HepG2 (cell line): ENCODE data around the gene DAAM1. TPM values are rescaled to one million over a fixed set of nuclear protein-coding genes. Genes with fewer than 3 reads are reported as not detected.
A peak's percentile ranks its signal among the peaks of the same experiment; 100 is the strongest.

ENCODE experiments used
- ATAC-seq: fragments of 200-7000 bp; cut with Tn5 transposase; 3 replicates; pipeline ENCODE4 v1.9.1; 2020; ENCODE audit warnings: mild to moderate bottlenecking, moderate library complexity
- BruUV-seq: library from RNA; stranded (reverse); fragments of 400-500 nt; replicated peaks from 2 replicates; lab custom pipeline; 2021; lab: Mats Ljungman, UMichigan
- CTCF ChIA-PET: fragments of 300-600 bp; formaldehyde crosslinking; extraction: SDS; loops from one replicate; lab custom pipeline; 2021; ENCODE audit warnings: low total read pairs, inconsistent platforms, low intra/inter-chr PET ratio; lab: Yijun Ruan, JAX
- POLR2A ChIA-PET: fragments of 350-600 bp; sonication (Branson Sonifier 250); formaldehyde crosslinking; loops from one replicate; lab custom pipeline; 2020; ENCODE audit warnings: antibody characterized with exemption, inconsistent platforms; lab: Yijun Ruan, JAX
- DNase-seq: peaks from one replicate; pipeline ENCODE4 v3.0.0-alpha.2; 2015; ENCODE audit warnings: low spot score
- FAIRE-seq: peaks from 3 replicates; lab custom pipeline; 2011; peaks lifted over from hg19 to GRCh38; lab: Jason Lieb, UNC
- H2AFZ ChIP-seq: one replicate; pipeline ENCODE4 v1.6.1; 2011; ENCODE audit warnings: low read length, inconsistent platforms
- H3K27ac ChIP-seq: fragments of 300-600 bp; 3 replicates; pipeline ENCODE4 v1.8.0; 2011; ENCODE audit warnings: mixed run types, mild to moderate bottlenecking, mixed read lengths, low read length, inconsistent platforms; ENCODE audit not compliant: insufficient read depth; ENCODE audit errors: extremely low read length
- H3K27me3 ChIP-seq, 2 experiments: fragments of 200-600 bp in 1 of 2; 2 replicates in 1 of 2; 3 replicates in 1 of 2; pipeline versions ENCODE4 v1.6.0 to v1.8.0; 2011; ENCODE audit warnings: low read length in 2 of 2, mild to moderate bottlenecking in 2 of 2, moderate library complexity in 2 of 2, inconsistent platforms in 1 of 2; ENCODE audit not compliant: insufficient read depth in 2 of 2, control insufficient read depth in 1 of 2
- H3K36me3 ChIP-seq, 2 experiments: fragments of 200-600 bp in 1 of 2; replicated peaks in 1 of 2; 2 replicates in 1 of 2; 3 replicates in 1 of 2; pipeline versions ENCODE4 v1.5.1 to v1.8.0; 2011; ENCODE audit warnings: low read length in 2 of 2, inconsistent platforms in 1 of 2; ENCODE audit not compliant: insufficient read depth in 2 of 2, control insufficient read depth in 1 of 2
- H3K4me1 ChIP-seq: 2 replicates; pipeline ENCODE4 v1.5.1; 2012; ENCODE audit warnings: low read length, inconsistent platforms; ENCODE audit not compliant: insufficient read depth
- H3K4me2 ChIP-seq: 2 replicates; pipeline ENCODE4 v1.6.0; 2011; ENCODE audit warnings: low read depth, low read length, inconsistent platforms
- H3K4me3 ChIP-seq, 3 experiments: fragments of 200-600 bp in 1 of 3; sonication (generic), shearing (Covaris generic) in 1 of 3; replicated peaks in 1 of 3; 2 replicates each; pipeline ENCODE4 v1.5.1; 2011 to 2016; ENCODE audit warnings: low read length in 3 of 3, inconsistent platforms in 2 of 3, low read depth in 2 of 3, mild to moderate bottlenecking in 2 of 3, control low read depth in 1 of 3, mixed read lengths in 1 of 3; ENCODE audit not compliant: insufficient read depth in 1 of 3
- H3K79me2 ChIP-seq: one replicate; pipeline ENCODE4 v1.6.1; 2011; ENCODE audit warnings: low read length, inconsistent platforms; ENCODE audit not compliant: insufficient read depth
- H3K9ac ChIP-seq: 2 replicates; pipeline ENCODE4 v1.6.0; 2011; ENCODE audit warnings: mild to moderate bottlenecking, low read depth, low read length, inconsistent platforms; ENCODE audit not compliant: insufficient read depth
- H3K9me3 ChIP-seq: 2 replicates; pipeline ENCODE4 v1.5.1; 2012; ENCODE audit warnings: mild to moderate bottlenecking, low read length
- H4K20me1 ChIP-seq: 2 replicates; pipeline ENCODE4 v1.6.0; 2011; ENCODE audit warnings: inconsistent platforms, mild to moderate bottlenecking, low read length, moderate library complexity; ENCODE audit not compliant: insufficient read depth
- ARID5B ChIP-seq: IDR thresholded peaks from 2 replicates; pipeline ENCODE4 v1.4.0; 2020; ENCODE audit warnings: mild to moderate bottlenecking, missing genetic modification reagents
- FOSL2 ChIP-seq: sonication (generic); formaldehyde crosslinking; IDR thresholded peaks from 2 replicates; pipeline ENCODE4 v1.4.0; 2020; ENCODE audit warnings: missing genetic modification reagents
- HOMEZ ChIP-seq: IDR thresholded peaks from 2 replicates; pipeline ENCODE4 v1.6.1; 2016; ENCODE audit warnings: low read depth
- RARA ChIP-seq: IDR thresholded peaks from 2 replicates; pipeline ENCODE4 v1.6.1; 2016; ENCODE audit warnings: missing genetic modification reagents, missing compliant biosample characterization
- RXRB ChIP-seq: IDR thresholded peaks from 2 replicates; pipeline ENCODE4 v1.6.1; 2016; ENCODE audit warnings: borderline replicate concordance, missing genetic modification reagents, missing compliant biosample characterization
- ZNF572 ChIP-seq: sonication (generic); formaldehyde crosslinking; IDR thresholded peaks from 2 replicates; pipeline ENCODE4 v1.5.1; 2020; ENCODE audit warnings: mild to moderate bottlenecking, missing genetic modification reagents
- ZNF644 ChIP-seq: IDR thresholded peaks from 2 replicates; pipeline ENCODE4 v1.6.1; 2016; ENCODE audit warnings: low read depth
- ZNF7 ChIP-seq: IDR thresholded peaks from 2 replicates; pipeline ENCODE4 v1.6.1; 2016; ENCODE audit warnings: missing biosample characterization, missing genetic modification reagents
- ZNF724P ChIP-seq: sonication (generic); formaldehyde crosslinking; IDR thresholded peaks from 2 replicates; pipeline ENCODE4 v1.8.0; 2022; ENCODE audit warnings: missing genetic modification reagents, borderline replicate concordance
- WGBS: methylation state at CpG from one replicate; pipeline ENCODE4 v1.1.6; 2017; ENCODE audit warnings: low lambda C conversion rate; 5-methylcytosine and 5-hydroxymethylcytosine counted together
- in situ Hi-C: cut with HindIII; loops from 2 replicates; pipeline ENCODE4 v1.10.0; 2017; ENCODE audit warnings: low pct_unique_long_range_greater_than_20kb; ENCODE audit not compliant: extremely low pct_ligation_motif_present
- intact Hi-C: fragments of 100-400 bp; cut with micrococcal nuclease; formaldehyde crosslinking; loops from one replicate; pipeline ENCODE4 v1.10.0; 2022; ENCODE audit not compliant: unreplicated experiment
- polyA plus RNA-seq, 8 experiments: library from polyadenylated mRNA; depleted of rRNA in 3 of 8; stranded (reverse) in 7 of 8; unstranded in 1 of 8; fragments of >200 nt; fragmentation: Illumina TruSeq in 4 of 8; extraction: Trizol in 4 of 8; gene quantifications; 2 replicates each; pipeline versions ENCODE4 v1.2.1 to v1.2.3, GENCODE V29; 2011 to 2016; ENCODE audit warnings: low read depth in 4 of 8, missing spikeins in 1 of 8, mixed read lengths in 1 of 8; ENCODE audit not compliant: insufficient read depth in 1 of 8
- total RNA-seq, 5 experiments: library from RNA; depleted of rRNA; stranded (reverse); fragments of >200 nt; fragmentation: Illumina TruSeq; extraction: Trizol; gene quantifications; 2 replicates each; pipeline ENCODE4 v1.2.3, GENCODE V29; 2016; ENCODE audit warnings: low read depth in 1 of 5

The DAAM1 gene
- total and polyA plus RNA-seq, 2 of the 13 experiments (the other 11 are each of a cell fraction or from before 2014, with no cell fraction given) = 10.9 to 24.5 TPM

GRCh38 chr14:59292028-59292427 is 103.6 kb downstream of the DAAM1 start:
- Histone ChIP-seq H3K4me2 (no peak overlapping the region), H3K79me2 (no peaks in the 10 kb centered on the region), H4K20me1 (no peaks in the 10 kb centered on the region), H3K9me3 (no peaks in the 10 kb centered on the region), H2AFZ (no peak overlapping the region), H3K27ac (no peak overlapping the region), H3K9ac (no peak overlapping the region), H3K4me1 (peaks cover 59% of the 10 kb centered on the region), H3K27me3 (no peaks in the 10 kb centered on the region), H3K36me3 (peaks cover 7 to 16% of the 10 kb centered on the region in 2 experiments; a peak in 3 of 5 replicates), H3K4me3 (no peak overlapping the region)
- DNase-seq (no peak), FAIRE-seq (no peak), ATAC-seq (no peak)
- 70% methylated on average over 1 of the region's 1 CpG for WGBS
- POLR2A ChIA-PET = no interaction called here
- no TSS peak for BruUV-seq
- in situ Hi-C loops (no loop called here), intact Hi-C loops (no loop called here)
- CTCF ChIA-PET = no interaction called here
- TF ChIP-seq HOMEZ = peak; percentile 98
- TF ChIP-seq ARID5B = 0 out of 2 replicates have a peak, but pooled peaks have one; percentile 39
- no peak for TF ChIP-seq ZNF572 (CRISPR knock-in tag)
- TF ChIP-seq ZNF644 (CRISPR knock-in tag) = 0 out of 2 replicates have a peak, but pooled peaks have one; percentile 28
- TF ChIP-seq RARA (CRISPR knock-in tag) = peak; percentile 90
- TF ChIP-seq FOSL2 = peak; percentile 80
- peak; percentile 44; the same call in 1 of the 2 replicates for TF ChIP-seq ZNF7 (CRISPR knock-in tag)
- peak; percentile 51; the same call in 1 of the 2 replicates for TF ChIP-seq RXRB (CRISPR knock-in tag)
- TF ChIP-seq ZNF724P (CRISPR knock-in tag) = no peak
